H9 (cell line): ENCODE measurements around the gene SNX33. TPM values are rescaled to one million over a fixed set of nuclear protein-coding genes. Genes with fewer than 3 reads are reported as not detected.
A peak's percentile ranks its signal among the peaks of the same experiment; 100 is the strongest.

Experiments used
- DNase-seq: peaks from one replicate; pipeline ENCODE4 v3.0.0-alpha.2; 2017
- H2AFZ ChIP-seq: one replicate; pipeline ENCODE4 v1.6.1; 2013; ENCODE audit warnings: mild to moderate bottlenecking, low read length, control low read depth, moderate library complexity
- H2AK5ac ChIP-seq: 2 replicates; pipeline ENCODE4 v1.6.1; 2013; ENCODE audit warnings: low read length, control low read depth, mixed read lengths; ENCODE audit not compliant: insufficient read length
- H2BK120ac ChIP-seq: one replicate; pipeline ENCODE4 v1.6.1; 2013; ENCODE audit warnings: low read depth, mild to moderate bottlenecking, low read length, control low read depth, inconsistent platforms; ENCODE audit not compliant: poor library complexity, severe bottlenecking
- H2BK12ac ChIP-seq: 2 replicates; pipeline ENCODE4 v1.6.1; 2013; ENCODE audit warnings: low read length, control low read depth, mixed read lengths, low read depth; ENCODE audit not compliant: insufficient read length
- H2BK15ac ChIP-seq: 2 replicates; pipeline ENCODE4 v1.6.1; 2013; ENCODE audit warnings: low read depth, low read length, control low read depth
- H2BK20ac ChIP-seq: one replicate; pipeline ENCODE4 v1.6.1; 2013; ENCODE audit warnings: low read depth, mild to moderate bottlenecking, low read length, control low read depth, inconsistent platforms; ENCODE audit not compliant: poor library complexity, severe bottlenecking
- H2BK5ac ChIP-seq: 2 replicates; pipeline ENCODE4 v1.6.1; 2013; ENCODE audit warnings: low read length, control low read depth, mixed read lengths; ENCODE audit not compliant: insufficient read length
- H3K14ac ChIP-seq: 2 replicates; pipeline ENCODE4 v1.6.1; 2013; ENCODE audit warnings: low read length, control low read depth; ENCODE audit not compliant: insufficient read depth
- H3K18ac ChIP-seq: 2 replicates; pipeline ENCODE4 v1.6.1; 2013; ENCODE audit warnings: low read depth, mild to moderate bottlenecking, mixed read lengths, low read length, control low read depth; ENCODE audit not compliant: insufficient read length
- H3K23ac ChIP-seq: 2 replicates; pipeline ENCODE4 v1.6.1; 2013; ENCODE audit warnings: low read length, control low read depth, mixed read lengths, low read depth; ENCODE audit not compliant: insufficient read length
- H3K23me2 ChIP-seq: 2 replicates; pipeline ENCODE4 v1.6.1; 2013; ENCODE audit warnings: low read depth, mild to moderate bottlenecking, mixed read lengths, low read length, control low read depth; ENCODE audit not compliant: insufficient read length, poor library complexity, severe bottlenecking
- H3K27ac ChIP-seq: 2 replicates; pipeline ENCODE4 v1.5.1; 2013; ENCODE audit warnings: low read length, control low read depth, mixed read lengths, low read depth; ENCODE audit not compliant: insufficient read length
- H3K27me3 ChIP-seq: 2 replicates; pipeline ENCODE4 v1.6.1; 2013; ENCODE audit warnings: low read length, control low read depth, inconsistent platforms; ENCODE audit not compliant: insufficient read depth
- H3K4ac ChIP-seq: 2 replicates; pipeline ENCODE4 v1.6.1; 2013; ENCODE audit warnings: low read depth, mild to moderate bottlenecking, control low read depth, inconsistent platforms, low read length, moderate library complexity
- H3K4me1 ChIP-seq: 2 replicates; pipeline ENCODE4 v1.6.1; 2013; ENCODE audit warnings: low read length, control low read depth, inconsistent platforms; ENCODE audit not compliant: insufficient read depth
- H3K4me2 ChIP-seq: 2 replicates; pipeline ENCODE4 v1.6.1; 2013; ENCODE audit warnings: low read length, control low read depth, mixed read lengths; ENCODE audit not compliant: insufficient read length, insufficient read depth
- H3K56ac ChIP-seq: 2 replicates; pipeline ENCODE4 v1.6.1; 2013; ENCODE audit warnings: low read depth, mild to moderate bottlenecking, mixed read lengths, low read length, control low read depth; ENCODE audit not compliant: insufficient read length
- H3K79me1 ChIP-seq: 2 replicates; pipeline ENCODE4 v1.6.1; 2013; ENCODE audit warnings: low read depth, mild to moderate bottlenecking, moderate library complexity, low read length, control low read depth, inconsistent platforms; ENCODE audit not compliant: insufficient read depth, poor library complexity, severe bottlenecking
- H3K79me2 ChIP-seq: 2 replicates; pipeline ENCODE4 v1.6.1; 2013; ENCODE audit warnings: low read length, control low read depth, inconsistent platforms; ENCODE audit not compliant: insufficient read depth
- H3K9ac ChIP-seq: 2 replicates; pipeline ENCODE4 v1.6.1; 2013; ENCODE audit warnings: low read length, control low read depth, mixed read lengths; ENCODE audit not compliant: insufficient read length; ENCODE audit errors: extremely low read depth
- H3K9me3 ChIP-seq: one replicate; pipeline ENCODE4 v1.6.1; 2013; ENCODE audit warnings: low read depth, low read length, inconsistent platforms; ENCODE audit not compliant: control insufficient read depth
- H3T11ph ChIP-seq: one replicate; pipeline ENCODE4 v1.6.1; 2013; ENCODE audit warnings: mild to moderate bottlenecking, low read length, control low read depth, inconsistent platforms
- H4K20me1 ChIP-seq: one replicate; pipeline ENCODE4 v1.6.1; 2013; ENCODE audit not compliant: control insufficient read depth, insufficient read length, insufficient read depth
- H4K5ac ChIP-seq: 2 replicates; pipeline ENCODE4 v1.6.1; 2013; ENCODE audit warnings: low read depth, mild to moderate bottlenecking, mixed read lengths, low read length, control low read depth; ENCODE audit not compliant: insufficient read length
- H4K8ac ChIP-seq: replicated peaks from 2 replicates; pipeline ENCODE4 v1.6.1; 2013; ENCODE audit warnings: low read length, control low read depth, mixed read lengths, low read depth; ENCODE audit not compliant: insufficient read length
- H4K91ac ChIP-seq: 2 replicates; pipeline ENCODE4 v1.6.1; 2013; ENCODE audit warnings: low read depth, mild to moderate bottlenecking, moderate library complexity, mixed read lengths, low read length, control low read depth; ENCODE audit not compliant: insufficient read length
- H3K27ac Mint-ChIP-seq, 3 experiments: 2 replicates in 2 of 3; 3 replicates in 1 of 3; pipeline ENCODE4 v1.8.0; 2020 to 2021; ENCODE audit warnings: mixed read lengths in 3 of 3, mild to moderate bottlenecking in 1 of 3, moderate library complexity in 1 of 3
- H3K27me3 Mint-ChIP-seq: 2 replicates; pipeline ENCODE4 v1.8.0; 2021; ENCODE audit warnings: low read depth, mild to moderate bottlenecking, moderate library complexity, mixed read lengths
- H3K36me3 Mint-ChIP-seq, 3 experiments: 2 replicates in 2 of 3; 3 replicates in 1 of 3; pipeline ENCODE4 v1.8.0; 2020 to 2021; ENCODE audit warnings: low read depth in 3 of 3, mixed read lengths in 3 of 3; ENCODE audit not compliant: insufficient read depth in 1 of 3
- H3K4me1 Mint-ChIP-seq, 2 experiments: 2 replicates each; pipeline ENCODE4 v1.8.0; 2020; ENCODE audit warnings: mixed read lengths in 2 of 2
- H3K4me3 Mint-ChIP-seq, 2 experiments: 2 replicates in 1 of 2; 3 replicates in 1 of 2; pipeline ENCODE4 v1.8.0; 2020 to 2021; ENCODE audit warnings: mild to moderate bottlenecking in 2 of 2, mixed read lengths in 2 of 2, moderate library complexity in 1 of 2
- H3K9me3 Mint-ChIP-seq, 2 experiments: 2 replicates in 1 of 2; 3 replicates in 1 of 2; pipeline ENCODE4 v1.8.0; 2020; ENCODE audit warnings: mild to moderate bottlenecking in 2 of 2, mixed read lengths in 2 of 2, moderate library complexity in 1 of 2
- CTCF ChIP-seq: fragments of 200-600 bp; sonication (generic); conservative IDR thresholded peaks from 3 replicates; pipeline ENCODE4 v1.8.0; 2021; ENCODE audit warnings: antibody characterized with exemption, mild to moderate bottlenecking
- whole genome bisulfite sequencing: extraction: QIAGEN DNeasy Blood & Tissue Kit; methylation state at CpG from one replicate; pipeline ENCODE4 v1.1.7; 2013; ENCODE audit warnings: missing lambda C conversion rate, low lambda C conversion rate, mixed read lengths; ENCODE audit not compliant: insufficient read length; ENCODE audit errors: extremely low coverage; 5-methylcytosine and 5-hydroxymethylcytosine counted together
- total RNA-seq: library from RNA; stranded (reverse); gene quantifications from 2 replicates; pipeline ENCODE4 v1.2.1, GENCODE V29; 2021

The SNX33 gene
- total RNA-seq, 1 experiment from 2014 or later: 17.7 TPM

GRCh38 chr15:75674366-75674765 is 26.7 kb downstream of the SNX33 start:
- Histone ChIP-seq H4K20me1 (no peaks in the 10 kb centered on the region), H3K23me2 (no peaks in the 10 kb centered on the region), H3K56ac (no peak overlapping the region), H4K8ac (no peak overlapping the region), H2BK20ac (no peak overlapping the region), H3K9ac (no peak overlapping the region), H2BK120ac (no peak overlapping the region), H3K79me1 (no peaks in the 10 kb centered on the region), H3K79me2 (no peaks in the 10 kb centered on the region), H3K27me3 (no peaks in the 10 kb centered on the region), H2BK12ac (no peak overlapping the region), H4K5ac (no peak overlapping the region), H2AK5ac (no peak overlapping the region), H2BK15ac (no peak overlapping the region), H3K23ac (no peak overlapping the region), H2AFZ (no peak overlapping the region), H3K9me3 (no peaks in the 10 kb centered on the region), H2BK5ac (no peak overlapping the region), H4K91ac (no peak overlapping the region), H3K4me2 (no peak overlapping the region), H3K14ac (no peak overlapping the region; the same call in 1 of the 2 replicates), H3T11ph (no peak overlapping the region), H3K4ac (no peak overlapping the region), H3K4me1 (peaks cover 8% of the 10 kb centered on the region; the same call in 1 of the 2 replicates), H3K18ac (no peak overlapping the region), H3K27ac (no peak overlapping the region)
- Mint-ChIP-seq H3K9me3 (no peaks in the 10 kb centered on the region; a peak in 1 of 5 replicates), H3K4me1 (peaks cover 22 to 30% of the 10 kb centered on the region in 2 experiments), H3K27ac (peak overlapping the region in 1 of 3 experiments; percentile 40; a peak in 1 of 7 replicates), H3K4me3 (no peak overlapping the region), H3K27me3 (peaks cover 5% of the 10 kb centered on the region), H3K36me3 (peaks cover 0 to 2% (median 0%) of the 10 kb centered on the region in 3 experiments; a peak in 1 of 7 replicates)
- no CpG with 5 or more reads among the region's 8 CpGs for WGBS
- no peak for DNase-seq
- no peak for TF ChIP-seq CTCF
